Kidney (tissue), 14 donors: ENCODE results near the gene ARL4C. TPM values are rescaled to one million over a fixed set of nuclear protein-coding genes. Genes with fewer than 3 reads are reported as not detected.

Source experiments
- DNase-seq, 5 donors: peaks; one replicate each; pipeline ENCODE4 v3.0.0-alpha.2; 2013 to 2020
- FAIRE-seq: peaks from 2 replicates; lab custom pipeline; 2012; peaks lifted over from hg19 to GRCh38; lab: Jason Lieb, UNC
- H3K27ac ChIP-seq, 2 donors: one replicate each; pipeline ENCODE4 v1.7.0; 2013; ENCODE audit warnings: low read depth in 2 of 2, low read length in 2 of 2, inconsistent platforms in 1 of 2
- H3K27me3 ChIP-seq: one replicate; pipeline ENCODE4 v1.7.1; 2013; ENCODE audit warnings: low read length, inconsistent platforms; ENCODE audit not compliant: control insufficient read depth, insufficient read depth
- H3K36me3 ChIP-seq, 3 donors: one replicate each; pipeline versions ENCODE4 v1.7.0 to v1.7.1; 2013; ENCODE audit warnings: low read length in 3 of 3, control low read depth in 1 of 3, inconsistent platforms in 1 of 3; ENCODE audit not compliant: insufficient read depth in 3 of 3, control insufficient read depth in 2 of 3
- H3K4me1 ChIP-seq, 3 donors: one replicate each; pipeline versions ENCODE4 v1.7.0 to v1.7.1; 2013; ENCODE audit warnings: low read length in 3 of 3, inconsistent platforms in 1 of 3, low read depth in 1 of 3; ENCODE audit not compliant: control insufficient read depth in 2 of 3, insufficient read depth in 2 of 3
- H3K4me3 ChIP-seq, 3 donors: one replicate each; pipeline versions ENCODE4 v1.7.0 to v1.8.1; 2013; ENCODE audit warnings: low read length in 3 of 3, control low read depth in 1 of 3, inconsistent platforms in 1 of 3
- H3K9ac ChIP-seq, 3 donors: one replicate each; pipeline versions ENCODE4 v1.7.0 to v1.7.1; 2013; ENCODE audit warnings: low read length in 3 of 3, control low read depth in 1 of 3, inconsistent platforms in 1 of 3
- H3K9me3 ChIP-seq, 3 donors: one replicate each; pipeline versions ENCODE4 v1.7.0 to v1.7.1; 2013; ENCODE audit warnings: low read length in 3 of 3, control low read depth in 1 of 3, inconsistent platforms in 1 of 3; ENCODE audit not compliant: control insufficient read depth in 2 of 3, insufficient read depth in 1 of 3
- CTCF ChIP-seq: IDR thresholded peaks from 3 replicates; pipeline ENCODE4 v1.5.1; 2012; ENCODE audit warnings: mild to moderate bottlenecking, moderate library complexity, borderline replicate concordance; ENCODE audit not compliant: insufficient read depth; ENCODE audit errors: extremely low read depth
- intact Hi-C: fragments of 100-400 bp; cut with DNase I; formaldehyde crosslinking; loops from one replicate; pipeline ENCODE4 v1.11.1; 2022
- polyA plus RNA-seq: library from polyadenylated mRNA; stranded (reverse); fragments of 350-450 nt; fragmentation: Illumina TruSeq; extraction: RNeasy Lipid Tissue Mini Kit (QIAGEN cat#74804); gene quantifications from one replicate; pipeline ENCODE4 v1.2.3, GENCODE V29; 2014; ENCODE audit warnings: low read depth, low replicate concordance; ENCODE audit not compliant: insufficient read depth
- total RNA-seq: library from RNA; stranded (reverse); fragmentation: NEBNext Ultra II Directional; extraction: Animal tissue kit (Norgen Biotek cat#: 25700); gene quantifications from one replicate; pipeline ENCODE4 v1.2.1, GENCODE V29; 2021
- donor health status: control.
- donor health status: control.
- donor health status: control.
- donor health status: control.
- donor health status: control.
- donor health status: DM: yes; HTN: yes; CAD: no.
- donor health status: Normal renal cell carcinoma (clear cell type).

Gene ARL4C
- total and polyA plus RNA-seq, 2 donors from 2014 or later: 2.7 to 62.0 TPM

- intact Hi-C loops: no loop called here
- H3K9me3 ChIP-seq: no peaks in the 10 kb centered on the region
- H3K4me3 ChIP-seq: no peak overlapping the region
- peaks cover 0 to 4% (median 2%) of the 10 kb centered on the region in 3 donors for H3K4me1 ChIP-seq
- no peaks in the 10 kb centered on the region for H3K27me3 ChIP-seq
- no peaks in the 10 kb centered on the region for H3K36me3 ChIP-seq
- TF ChIP-seq CTCF: no peak
- FAIRE-seq (no peak), DNase-seq (peak in 1 of 5 donors; percentile 1)
- no peak overlapping the region for H3K27ac ChIP-seq
- H3K9ac ChIP-seq: no peak overlapping the region
Measured at GRCh38 chr2:234451242-234451641, 45.6 kb downstream of the ARL4C start.

GRCh38 chr2:234450431-234451124, 46.3 kb downstream of the ARL4C start:
- no peak overlapping the region for H3K4me3 ChIP-seq
- intact Hi-C loops: no loop called here
- H3K36me3 ChIP-seq: no peaks in the 10 kb centered on the region
- H3K27me3 ChIP-seq: no peaks in the 10 kb centered on the region
- peaks cover 0 to 4% (median 2%) of the 10 kb centered on the region in 3 donors for H3K4me1 ChIP-seq
- no peak for TF ChIP-seq CTCF
- no peak for FAIRE-seq
- no peak overlapping the region for H3K27ac ChIP-seq
- no peak overlapping the region for H3K9ac ChIP-seq
- no peaks in the 10 kb centered on the region for H3K9me3 ChIP-seq
- DNase-seq: no peak

- FAIRE-seq (no peak), DNase-seq (peak in 2 of 5 donors; percentile 11 to 30)
- Histone ChIP-seq H3K9ac (no peak overlapping the region), H3K27ac (no peak overlapping the region), H3K36me3 (no peaks in the 10 kb centered on the region), H3K4me1 (peaks cover 0 to 4% (median 2%) of the 10 kb centered on the region in 3 donors), H3K4me3 (no peak overlapping the region), H3K27me3 (no peaks in the 10 kb centered on the region), H3K9me3 (no peaks in the 10 kb centered on the region)
- no peak for TF ChIP-seq CTCF
- intact Hi-C loops: no loop called here
Measured at GRCh38 chr2:234448506-234449184, 48.2 kb downstream of the ARL4C start.
